Measurements from ENCODE around the gene WDFY4. TPM values are rescaled to one million over a fixed set of nuclear protein-coding genes. Genes with fewer than 3 reads are reported as not detected.

WDFY4 gene
- polyA plus RNA-seq, 1 of the 3 experiments (the other 2 are of a cell fraction), result not detected

DNA sequence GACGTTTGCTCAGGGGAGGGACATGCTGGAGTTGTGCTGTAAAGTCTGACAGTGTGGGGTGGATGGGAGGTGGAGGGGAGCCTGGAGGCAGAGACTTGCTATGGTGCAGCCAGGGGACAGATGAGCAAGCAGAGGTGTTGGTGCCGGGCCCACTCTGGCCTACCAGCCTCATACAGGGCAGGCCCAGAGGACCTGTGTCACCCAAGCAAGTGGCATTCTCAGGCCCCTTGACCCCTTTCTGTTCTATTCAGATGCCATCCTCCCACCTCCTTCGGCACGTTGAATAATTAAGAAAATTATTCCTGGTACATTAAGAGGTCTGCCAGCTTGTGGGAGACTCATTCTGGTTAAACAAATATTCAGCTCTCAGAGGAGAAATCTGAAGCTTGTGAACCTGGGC is 8.5 kb downstream of the WDFY4 start:
- Histone ChIP-seq H3K27ac (ENCODE audit: low read depth in 2 of 2, low read length in 1 of 2) (no peak overlapping the region), H3K9me3 (no peaks in the 10 kb centered on the region), H3K4me3 (ENCODE audit: low read depth in 2 of 2, low read length in 1 of 2) (no peak overlapping the region), H3K4me2 (no peak overlapping the region), H3F3A (replicated peaks; ENCODE audit: insufficient read depth) (no peaks in the 10 kb centered on the region), H2AFZ (ENCODE audit: low read depth) (no peak overlapping the region), H3K79me2 (ENCODE audit: insufficient read depth) (no peaks in the 10 kb centered on the region), H3K36me3 (replicated peaks in 1 of 2; ENCODE audit: control insufficient read depth in 1 of 2, insufficient read depth in 2 of 2, low read length in 1 of 2) (no peaks in the 10 kb centered on the region), H3K9ac (no peak overlapping the region), H4K20me1 (ENCODE audit: insufficient read depth) (no peaks in the 10 kb centered on the region), H3K4me1 (ENCODE audit: control insufficient read depth in 1 of 2, insufficient read depth in 2 of 2, low read depth in 1 of 2, low read length in 1 of 2) (peaks cover 0 to 11% of the 10 kb centered on the region in 2 experiments; a peak in 1 of 4 replicates), H3K27me3 (ENCODE audit: insufficient read depth) (no peaks in the 10 kb centered on the region), H3K9me2 (no peaks in the 10 kb centered on the region)
- DNase-seq, result no peak
- ChIA-PET CTCF (interaction anchor here (0.9 kb wide), 1 partner anchor 35 kb away, joined by 3 read pairs; no protein-coding TSS in a partner anchor), POLR2A (no interaction called here)
- 37% methylated on average over 4 of the region's 4 CpGs for WGBS (ENCODE audit: low lambda C conversion rate)
- no peak for TF ChIP-seq TCF12 (IDR thresholded peaks at IDR 0.05)
- TF ChIP-seq, protein P1, sequence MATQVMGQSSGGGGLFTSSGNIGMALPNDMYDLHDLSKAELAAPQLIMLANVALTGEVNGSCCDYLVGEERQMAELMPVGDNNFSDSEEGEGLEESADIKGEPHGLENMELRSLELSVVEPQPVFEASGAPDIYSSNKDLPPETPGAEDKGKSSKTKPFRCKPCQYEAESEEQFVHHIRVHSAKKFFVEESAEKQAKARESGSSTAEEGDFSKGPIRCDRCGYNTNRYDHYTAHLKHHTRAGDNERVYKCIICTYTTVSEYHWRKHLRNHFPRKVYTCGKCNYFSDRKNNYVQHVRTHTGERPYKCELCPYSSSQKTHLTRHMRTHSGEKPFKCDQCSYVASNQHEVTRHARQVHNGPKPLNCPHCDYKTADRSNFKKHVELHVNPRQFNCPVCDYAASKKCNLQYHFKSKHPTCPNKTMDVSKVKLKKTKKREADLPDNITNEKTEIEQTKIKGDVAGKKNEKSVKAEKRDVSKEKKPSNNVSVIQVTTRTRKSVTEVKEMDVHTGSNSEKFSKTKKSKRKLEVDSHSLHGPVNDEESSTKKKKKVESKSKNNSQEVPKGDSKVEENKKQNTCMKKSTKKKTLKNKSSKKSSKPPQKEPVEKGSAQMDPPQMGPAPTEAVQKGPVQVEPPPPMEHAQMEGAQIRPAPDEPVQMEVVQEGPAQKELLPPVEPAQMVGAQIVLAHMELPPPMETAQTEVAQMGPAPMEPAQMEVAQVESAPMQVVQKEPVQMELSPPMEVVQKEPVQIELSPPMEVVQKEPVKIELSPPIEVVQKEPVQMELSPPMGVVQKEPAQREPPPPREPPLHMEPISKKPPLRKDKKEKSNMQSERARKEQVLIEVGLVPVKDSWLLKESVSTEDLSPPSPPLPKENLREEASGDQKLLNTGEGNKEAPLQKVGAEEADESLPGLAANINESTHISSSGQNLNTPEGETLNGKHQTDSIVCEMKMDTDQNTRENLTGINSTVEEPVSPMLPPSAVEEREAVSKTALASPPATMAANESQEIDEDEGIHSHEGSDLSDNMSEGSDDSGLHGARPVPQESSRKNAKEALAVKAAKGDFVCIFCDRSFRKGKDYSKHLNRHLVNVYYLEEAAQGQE (IDR thresholded peaks at IDR 0.05; ENCODE audit: low read depth, low read length), result no peak
- TF ChIP-seq, protein P2, sequence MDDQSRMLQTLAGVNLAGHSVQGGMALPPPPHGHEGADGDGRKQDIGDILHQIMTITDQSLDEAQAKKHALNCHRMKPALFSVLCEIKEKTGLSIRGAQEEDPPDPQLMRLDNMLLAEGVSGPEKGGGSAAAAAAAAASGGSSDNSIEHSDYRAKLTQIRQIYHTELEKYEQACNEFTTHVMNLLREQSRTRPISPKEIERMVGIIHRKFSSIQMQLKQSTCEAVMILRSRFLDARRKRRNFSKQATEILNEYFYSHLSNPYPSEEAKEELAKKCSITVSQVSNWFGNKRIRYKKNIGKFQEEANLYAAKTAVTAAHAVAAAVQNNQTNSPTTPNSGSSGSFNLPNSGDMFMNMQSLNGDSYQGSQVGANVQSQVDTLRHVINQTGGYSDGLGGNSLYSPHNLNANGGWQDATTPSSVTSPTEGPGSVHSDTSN (IDR thresholded peaks at IDR 0.05), result no peak
- no peak for TF ChIP-seq CHD2 (IDR thresholded peaks at IDR 0.05; ENCODE audit: low read length, partially characterized antibody)
- TF ChIP-seq SIN3A (IDR thresholded peaks at IDR 0.05; ENCODE audit: borderline replicate concordance, low read depth, low read length), result no peak
- TF ChIP-seq POLR2AphosphoS5 (IDR thresholded peaks at IDR 0.05; ENCODE audit: low read depth, low read length), result no peak
- TF ChIP-seq RCOR1 (IDR thresholded peaks at IDR 0.05; ENCODE audit: low read length), result no peak

DNA sequence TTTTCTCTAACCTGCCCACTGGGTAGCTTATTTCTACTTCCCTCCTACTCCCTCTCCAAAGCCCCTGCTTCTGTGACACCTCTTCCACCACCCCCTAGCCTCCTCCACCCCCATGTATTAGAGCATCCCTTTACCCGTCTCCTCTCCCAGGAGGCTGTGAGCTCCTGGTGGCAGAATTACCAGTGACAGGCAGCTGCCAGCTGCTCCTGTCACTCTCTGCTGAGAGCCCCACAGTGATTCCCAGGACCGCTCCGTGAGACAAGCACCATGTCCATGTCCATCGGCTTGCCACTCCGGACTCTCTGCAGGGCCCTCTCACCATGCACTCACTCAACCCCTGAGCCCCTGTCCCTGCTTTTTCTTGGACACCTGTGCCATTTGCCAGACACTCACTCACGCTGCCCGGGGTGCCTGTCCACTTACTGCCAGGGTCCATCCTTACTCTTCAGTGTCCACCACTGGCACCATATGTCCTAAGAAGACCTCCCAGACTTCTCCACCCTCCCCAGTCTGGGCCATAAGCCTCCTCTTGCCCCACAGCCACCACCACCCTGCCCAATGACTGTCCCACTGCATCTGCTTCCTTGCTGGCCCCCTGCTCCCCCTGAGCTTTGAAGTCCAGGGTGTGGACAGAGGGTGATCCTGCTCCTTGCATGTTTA is 9.8 kb downstream of the WDFY4 start:
- Histone ChIP-seq H2AFZ (ENCODE audit: low read depth) (no peak overlapping the region), H3K36me3 (replicated peaks in 1 of 2; ENCODE audit: control insufficient read depth in 1 of 2, insufficient read depth in 2 of 2, low read length in 1 of 2) (no peaks in the 10 kb centered on the region), H3K9ac (no peak overlapping the region), H3K4me1 (ENCODE audit: control insufficient read depth in 1 of 2, insufficient read depth in 2 of 2, low read depth in 1 of 2, low read length in 1 of 2) (peaks cover 0 to 11% of the 10 kb centered on the region in 2 experiments; a peak in 1 of 4 replicates), H3K27ac (ENCODE audit: low read depth in 2 of 2, low read length in 1 of 2) (no peak overlapping the region), H4K20me1 (ENCODE audit: insufficient read depth) (no peaks in the 10 kb centered on the region), H3K9me2 (no peaks in the 10 kb centered on the region), H3K27me3 (ENCODE audit: insufficient read depth) (no peaks in the 10 kb centered on the region), H3K9me3 (no peaks in the 10 kb centered on the region), H3F3A (replicated peaks; ENCODE audit: insufficient read depth) (no peaks in the 10 kb centered on the region), H3K79me2 (ENCODE audit: insufficient read depth) (no peaks in the 10 kb centered on the region), H3K4me3 (ENCODE audit: low read depth in 2 of 2, low read length in 1 of 2) (no peak overlapping the region), H3K4me2 (no peak overlapping the region)
- no peak for TF ChIP-seq RAD21 (IDR thresholded peaks at IDR 0.05; ENCODE audit: low read length)
- TF ChIP-seq SMC3 (IDR thresholded peaks at IDR 0.05; ENCODE audit: low read depth, low read length), result no peak
- no peak for TF ChIP-seq SIN3A (IDR thresholded peaks at IDR 0.05; ENCODE audit: borderline replicate concordance, low read depth, low read length)
- TF ChIP-seq GABPA (IDR thresholded peaks at IDR 0.05; ENCODE audit: low read depth), result no peak
- TF ChIP-seq, protein P3, sequence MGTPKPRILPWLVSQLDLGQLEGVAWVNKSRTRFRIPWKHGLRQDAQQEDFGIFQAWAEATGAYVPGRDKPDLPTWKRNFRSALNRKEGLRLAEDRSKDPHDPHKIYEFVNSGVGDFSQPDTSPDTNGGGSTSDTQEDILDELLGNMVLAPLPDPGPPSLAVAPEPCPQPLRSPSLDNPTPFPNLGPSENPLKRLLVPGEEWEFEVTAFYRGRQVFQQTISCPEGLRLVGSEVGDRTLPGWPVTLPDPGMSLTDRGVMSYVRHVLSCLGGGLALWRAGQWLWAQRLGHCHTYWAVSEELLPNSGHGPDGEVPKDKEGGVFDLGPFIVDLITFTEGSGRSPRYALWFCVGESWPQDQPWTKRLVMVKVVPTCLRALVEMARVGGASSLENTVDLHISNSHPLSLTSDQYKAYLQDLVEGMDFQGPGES (IDR thresholded peaks at IDR 0.05; ENCODE audit: low read depth, low read length), result no peak
- TF ChIP-seq YY1 (IDR thresholded peaks at IDR 0.05; ENCODE audit: low read depth), result no peak
- no peak for TF ChIP-seq TAF1 (IDR thresholded peaks at IDR 0.05; ENCODE audit: borderline replicate concordance, low read depth, low read length)
- no peak for TF ChIP-seq TCF12 (IDR thresholded peaks at IDR 0.05)
- DNase-seq, result no peak
- ChIA-PET CTCF (interaction anchor here (0.9 to 1.2 kb wide), 2 partner anchors 36 to 38 kb away, joined by 3 to 7 read pairs; no protein-coding TSS in a partner anchor), POLR2A (no interaction called here)
- 40% methylated on average over 7 of the region's 7 CpGs for WGBS (ENCODE audit: low lambda C conversion rate)
